NCI-H128 (cell line): ENCODE measurements around the gene TMEM238.
A peak's percentile ranks its signal among the peaks of the same experiment; 100 is the strongest.
"Not testable (repeated sequence)": the region's sequence is repeated elsewhere in the genome, so short reads cannot be mapped to it uniquely, and the experiment has no call there.

Source experiments
- DNase-seq: peaks from one replicate; lab custom pipeline; 2025; ENCODE audit not compliant: unreplicated experiment; lab: John Stamatoyannopoulos, UW

TMEM238 gene, protein sequence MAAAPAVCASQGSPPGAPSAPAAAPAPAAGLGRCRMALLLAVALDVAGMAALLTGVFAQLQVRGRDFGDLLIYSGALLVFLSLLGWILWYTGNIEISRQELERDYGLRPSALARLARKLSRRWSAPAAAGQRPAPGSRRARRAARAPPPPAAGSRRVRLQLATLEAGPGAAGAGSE

GRCh38 chr19:55384131-55384919, at the start of gene TMEM238:
TSS of gene TMEM238 (minus strand) at chr19:55384292. CDS start at chr19:55384259, 33 bp downstream.
- no peak for DNase-seq

- no peak for DNase-seq
Observed at GRCh38 chr19:55433292-55433691, 49.2 kb upstream of the TMEM238 start.

- DNase-seq, result no peak
Observed at GRCh38 chr19:55432241-55432959, 48.3 kb upstream of the TMEM238 start.

DNA sequence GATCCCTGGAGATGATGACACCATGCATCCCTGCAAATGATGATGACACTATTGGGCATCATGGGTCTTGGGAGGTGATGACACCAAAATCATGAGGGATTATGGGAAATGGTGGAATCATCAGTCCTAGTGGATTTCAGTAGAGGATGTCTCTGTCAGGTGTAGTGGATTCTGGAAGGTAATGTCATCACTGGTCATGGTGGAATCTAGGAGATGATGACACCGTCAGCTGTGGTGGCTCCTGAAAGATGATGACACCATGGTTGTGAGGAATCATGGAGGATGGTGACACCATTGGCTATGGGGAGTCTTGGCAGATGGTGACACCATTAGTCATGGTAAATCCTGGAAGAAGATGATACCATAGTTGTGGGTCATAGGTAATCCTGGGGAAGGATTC, 47.1 kb upstream of the TMEM238 start:
- no peak for DNase-seq

GRCh38 chr19:55426042-55426441, 42.0 kb upstream of the TMEM238 start:
- DNase-seq, result no peak

- DNase-seq, result no peak
Observed at GRCh38 chr19:55424518-55424917, 40.4 kb upstream of the TMEM238 start.

DNA sequence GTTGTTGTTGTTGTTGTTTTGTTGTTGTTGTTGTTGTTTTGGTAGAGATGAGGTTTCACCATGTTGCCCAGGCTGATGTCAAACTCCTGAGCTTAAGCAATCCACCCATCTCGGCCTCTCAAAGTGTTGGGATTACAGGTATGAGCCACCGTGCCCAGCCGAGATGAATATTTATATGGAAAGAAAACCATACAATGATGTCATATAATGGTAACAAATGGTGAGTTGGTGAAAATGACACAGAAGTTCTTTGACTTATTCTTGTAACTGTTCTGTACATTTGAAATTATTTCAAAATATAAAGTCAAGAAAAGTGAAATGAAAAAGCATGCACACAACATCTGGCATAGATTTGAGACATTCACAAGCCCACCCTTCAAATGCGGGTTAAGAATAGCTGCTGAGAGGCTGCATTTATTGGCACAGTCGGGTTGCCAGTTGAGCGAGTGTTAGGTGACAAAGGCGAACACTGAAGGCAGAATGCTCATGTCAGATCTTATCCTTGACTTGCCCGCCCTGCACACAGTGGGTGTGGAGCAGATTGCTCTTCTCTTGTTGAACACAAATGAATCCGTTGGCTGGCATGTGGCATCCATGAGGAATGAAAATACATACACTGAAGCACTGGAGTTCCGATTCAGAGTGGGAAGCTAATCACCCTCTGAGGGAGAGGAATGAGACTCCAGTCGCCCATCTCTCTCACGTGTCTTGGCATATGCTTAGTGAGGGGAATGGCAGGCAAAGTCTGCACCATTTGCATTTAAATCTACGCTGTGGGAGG, 39.3 kb upstream of the TMEM238 start:
- no peak for DNase-seq

DNA sequence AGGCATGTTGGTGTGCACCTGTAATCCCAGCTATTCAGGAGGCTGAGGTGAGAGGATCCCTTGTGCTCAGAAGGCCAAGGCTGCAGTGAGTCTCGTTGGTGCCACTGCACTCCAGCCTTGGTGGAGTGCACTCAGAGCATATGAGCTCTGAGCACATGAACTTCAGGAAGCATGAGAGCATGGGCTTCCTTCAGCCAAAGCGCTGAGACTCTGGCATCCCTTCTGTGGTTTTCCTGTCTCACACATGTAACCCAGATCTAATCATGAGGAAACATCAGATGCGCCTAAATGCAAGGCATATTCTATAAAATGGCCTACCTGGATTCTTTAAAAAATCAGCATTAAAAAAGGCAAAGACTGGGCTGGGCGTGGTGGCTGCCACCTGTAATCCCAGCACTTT, 37.2 kb upstream of the TMEM238 start:
- not testable (repeated sequence) for DNase-seq

GRCh38 chr19:55419624-55420236, 35.6 kb upstream of the TMEM238 start:
- no peak for DNase-seq

DNA sequence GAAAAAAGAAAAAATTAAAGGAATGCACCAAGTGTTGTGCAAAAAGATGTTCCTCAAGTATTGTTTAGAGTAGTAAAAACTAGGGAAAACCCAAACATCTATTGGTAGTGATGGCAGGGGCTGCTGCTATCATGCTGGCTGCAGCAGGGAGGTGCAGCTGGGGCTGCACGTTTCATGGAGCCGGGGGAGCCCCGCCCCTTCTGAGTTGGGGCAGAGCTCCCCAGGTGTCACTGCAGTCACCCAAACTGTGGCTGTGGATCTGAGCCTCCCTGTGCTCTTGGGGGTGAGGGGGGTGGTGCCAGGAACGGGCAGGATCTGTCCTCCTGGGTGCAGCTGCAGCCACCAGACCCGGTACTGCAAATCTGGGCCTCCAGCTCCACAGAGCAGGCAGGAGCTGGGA, 35.0 kb upstream of the TMEM238 start:
- no peak for DNase-seq

- DNase-seq, result peak; percentile 43
Observed at GRCh38 chr19:55418185-55418584, 34.1 kb upstream of the TMEM238 start.

GRCh38 chr19:55410168-55410567, 26.1 kb upstream of the TMEM238 start:
- DNase-seq, result no peak

- DNase-seq, result not testable (repeated sequence)
Observed at GRCh38 chr19:55409179-55409578, 25.1 kb upstream of the TMEM238 start.

DNA sequence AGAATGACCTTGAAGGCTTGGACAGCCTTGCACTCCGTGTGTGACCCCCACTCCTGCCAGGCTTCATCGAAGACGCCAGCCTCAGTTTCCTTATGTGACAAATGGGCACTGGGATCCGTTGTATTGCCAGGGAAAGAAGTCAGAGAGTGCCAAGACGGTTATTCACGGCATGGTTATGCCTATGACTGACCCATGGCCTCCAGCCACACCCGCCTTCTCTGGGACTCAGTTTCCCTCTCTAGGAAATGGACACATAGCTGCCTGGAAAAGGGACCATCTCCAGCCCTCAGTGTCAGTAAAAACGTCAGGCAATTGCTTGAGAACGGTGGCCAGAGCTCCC, 24.4 kb upstream of the TMEM238 start:
- no peak for DNase-seq

DNA sequence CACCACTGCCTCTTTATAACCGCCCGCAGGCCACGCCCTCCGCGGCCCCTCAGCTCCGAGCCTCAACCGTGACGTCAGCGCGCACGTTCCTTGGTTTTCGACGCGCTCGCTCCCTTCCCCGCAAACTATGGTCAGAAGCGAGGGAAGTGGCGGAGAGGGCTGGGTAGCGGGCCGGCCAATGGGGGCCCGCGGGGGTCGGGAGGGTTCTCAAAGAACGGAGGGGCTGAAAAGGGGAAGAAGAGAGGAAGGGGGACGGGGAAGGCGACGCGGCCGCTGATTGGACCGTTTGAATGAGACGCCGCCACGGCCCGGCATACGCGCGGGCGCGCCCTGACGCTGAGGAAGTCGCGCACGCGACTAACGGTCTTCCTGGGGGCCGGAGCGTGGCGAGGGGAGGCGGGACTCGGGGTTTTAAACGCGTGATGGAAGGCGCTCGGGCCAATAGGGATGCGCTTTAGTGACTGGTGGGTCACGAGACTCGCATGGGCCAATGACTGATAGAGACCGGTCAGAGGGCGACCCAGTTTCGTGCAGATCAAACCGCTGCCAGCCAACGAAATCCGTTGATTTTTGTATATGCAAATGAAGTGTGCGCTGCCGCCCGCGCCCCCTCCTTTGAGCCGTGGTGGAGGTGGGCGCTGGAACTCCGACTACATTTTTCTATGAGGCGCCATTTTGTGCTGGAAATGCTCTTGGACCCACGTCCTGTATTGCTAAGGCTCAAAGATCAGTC, 23.9 kb upstream of the TMEM238 start:
- peak; percentile 95 for DNase-seq

- DNase-seq, result not testable (repeated sequence)
Observed at GRCh38 chr19:55407550-55407799, 23.4 kb upstream of the TMEM238 start, which contains the start of gene UBE2S. TSS of gene UBE2S (minus strand) at chr19:55407788. CDS start at chr19:55407589, 199 bp downstream.

DNA sequence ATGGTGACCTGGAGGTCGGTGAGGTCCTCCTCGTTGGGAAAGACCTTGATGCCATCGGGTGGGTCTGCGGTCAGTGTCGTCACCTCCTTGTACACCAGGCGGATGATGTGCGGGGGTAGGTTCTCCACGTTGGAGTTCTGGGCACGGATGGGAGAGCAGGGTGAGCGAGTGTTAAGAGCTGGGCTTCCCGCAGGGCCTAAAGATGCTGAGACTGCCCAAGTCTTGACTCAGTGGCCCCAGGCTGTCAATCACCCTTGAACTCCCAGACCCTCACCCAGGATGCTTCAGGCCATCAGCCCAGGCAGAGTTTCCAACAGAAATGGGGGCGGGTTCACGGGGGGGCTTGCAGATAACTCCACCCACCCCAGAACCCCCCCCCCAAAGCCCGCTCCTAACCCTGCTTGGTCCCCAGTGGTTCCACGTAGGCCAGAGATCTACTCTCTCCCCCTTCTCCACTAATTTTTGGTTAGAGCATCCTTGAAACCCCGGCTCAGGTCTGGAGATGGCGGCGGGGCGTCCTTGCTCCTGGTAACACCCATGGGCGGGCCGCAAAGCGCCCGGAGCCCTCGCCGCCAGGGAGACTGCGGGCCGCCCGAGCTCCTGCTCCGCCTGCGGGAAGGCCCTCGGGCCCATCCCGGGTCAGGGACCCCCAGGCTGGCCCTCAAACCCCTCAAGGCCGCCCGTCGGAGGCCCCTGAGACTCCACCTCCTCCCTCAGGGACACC, 22.9 kb upstream of the TMEM238 start:
- no peak for DNase-seq

- DNase-seq, result no peak
Observed at GRCh38 chr19:55406091-55406825, 22.2 kb upstream of the TMEM238 start.

- no peak for DNase-seq
Observed at GRCh38 chr19:55405638-55406037, 21.5 kb upstream of the TMEM238 start.
